IMR-90 (cell line): ENCODE results near the gene SIN3B. TPM values are rescaled to one million over a fixed set of nuclear protein-coding genes. Genes with fewer than 3 reads are reported as not detected.

Experiments
- ATAC-seq: fragments of 200-7000 bp; cut with Tn5 transposase; 2 replicates; pipeline ENCODE4 v1.9.1; 2020; ENCODE audit warnings: low read depth, mild to moderate bottlenecking, moderate library complexity
- BruUV-seq: library from RNA; stranded (reverse); fragments of 400-500 nt; replicated peaks from 2 replicates; lab custom pipeline; 2021; lab: Mats Ljungman, UMichigan
- CTCF ChIA-PET: fragments of 300-600 bp; formaldehyde crosslinking; extraction: SDS; loops from one replicate; lab custom pipeline; 2021; ENCODE audit warnings: antibody characterized with exemption; lab: Yijun Ruan, JAX
- POLR2A ChIA-PET: fragments of 300-600 bp; sonication (Branson Sonifier 250); formaldehyde crosslinking; loops from one replicate; lab custom pipeline; 2022; ENCODE audit warnings: antibody characterized with exemption; ENCODE audit not compliant: unreplicated experiment; lab: Charles Lee
- DNase-seq: peaks from one replicate; pipeline ENCODE4 v3.0.0; 2013
- H2AFZ ChIP-seq: replicated peaks from 2 replicates; pipeline ENCODE3; 2013; ENCODE audit warnings: low read length, mild to moderate bottlenecking; ENCODE audit not compliant: poor library complexity
- H2AK5ac ChIP-seq: 2 replicates; pipeline ENCODE4 v1.6.1; 2013; ENCODE audit warnings: low read depth, low read length, inconsistent platforms
- H2AK9ac ChIP-seq: replicated peaks from 2 replicates; pipeline ENCODE3; 2013; ENCODE audit warnings: mild to moderate bottlenecking, low read depth, low read length, moderate library complexity; ENCODE audit not compliant: poor library complexity
- H2BK120ac ChIP-seq: 2 replicates; pipeline ENCODE4 v1.6.1; 2013; ENCODE audit warnings: low read depth, low read length, inconsistent platforms
- H2BK15ac ChIP-seq: 3 replicates; pipeline ENCODE4 v1.6.1; 2013; ENCODE audit warnings: low read depth, low read length, inconsistent platforms
- H2BK20ac ChIP-seq: 2 replicates; pipeline ENCODE4 v1.6.1; 2013; ENCODE audit warnings: low read depth, mild to moderate bottlenecking, inconsistent platforms, low read length, moderate library complexity
- H2BK5ac ChIP-seq: 2 replicates; pipeline ENCODE4 v1.6.1; 2013; ENCODE audit warnings: mild to moderate bottlenecking, low read depth, low read length, inconsistent platforms; ENCODE audit not compliant: poor library complexity, severe bottlenecking
- H3K14ac ChIP-seq: replicated peaks from 2 replicates; pipeline ENCODE4 v1.6.1; 2013; ENCODE audit warnings: low read depth, low read length, inconsistent platforms
- H3K18ac ChIP-seq: 2 replicates; pipeline ENCODE4 v1.6.1; 2013; ENCODE audit warnings: low read depth, low read length, control low read depth
- H3K23ac ChIP-seq: 2 replicates; pipeline ENCODE4 v1.6.1; 2013; ENCODE audit warnings: low read depth, low read length, inconsistent platforms
- H3K27ac ChIP-seq: 2 replicates; pipeline ENCODE4 v1.5.1; 2013; ENCODE audit warnings: mild to moderate bottlenecking, control low read depth, low read length; ENCODE audit not compliant: insufficient read depth
- H3K27me3 ChIP-seq: 2 replicates; pipeline ENCODE4 v1.6.1; 2013; ENCODE audit warnings: low read length; ENCODE audit not compliant: control insufficient read depth, insufficient read depth
- H3K36me3 ChIP-seq: 2 replicates; pipeline ENCODE4 v1.6.1; 2013; ENCODE audit warnings: low read length, mixed read lengths; ENCODE audit not compliant: control insufficient read depth, insufficient read depth
- H3K4ac ChIP-seq: 2 replicates; pipeline ENCODE4 v1.6.1; 2013; ENCODE audit warnings: low read depth, low read length, inconsistent platforms
- H3K4me1 ChIP-seq: 2 replicates; pipeline ENCODE4 v1.6.1; 2013; ENCODE audit warnings: low read length, mixed read lengths; ENCODE audit not compliant: control insufficient read depth, insufficient read depth
- H3K4me2 ChIP-seq: 2 replicates; pipeline ENCODE4 v1.6.1; 2013; ENCODE audit warnings: low read depth, mild to moderate bottlenecking, control low read depth, low read length, moderate library complexity
- H3K4me3 ChIP-seq: 2 replicates; pipeline ENCODE4 v1.5.1; 2013; ENCODE audit warnings: low read depth, mild to moderate bottlenecking, control low read depth, low read length, moderate library complexity; ENCODE audit not compliant: insufficient read depth
- H3K56ac ChIP-seq: 2 replicates; pipeline ENCODE4 v1.6.1; 2013; ENCODE audit warnings: low read length, inconsistent platforms; ENCODE audit not compliant: insufficient read depth; ENCODE audit errors: extremely low read depth
- H3K79me1 ChIP-seq, 2 experiments: 2 replicates each; pipeline ENCODE4 v1.6.1; 2013; ENCODE audit warnings: low read length in 2 of 2, inconsistent platforms in 1 of 2, low read depth in 1 of 2
- H3K9ac ChIP-seq: 2 replicates; pipeline ENCODE4 v1.6.1; 2013; ENCODE audit warnings: low read depth, low read length, control low read depth
- H3K9me1 ChIP-seq: 2 replicates; pipeline ENCODE4 v1.6.1; 2013; ENCODE audit warnings: low read length, inconsistent platforms; ENCODE audit not compliant: insufficient read depth
- H3K9me3 ChIP-seq: 2 replicates; pipeline ENCODE4 v1.6.1; 2013; ENCODE audit warnings: low read length; ENCODE audit not compliant: control insufficient read depth, insufficient read depth
- H4K20me1 ChIP-seq: 2 replicates; pipeline ENCODE4 v1.6.1; 2013; ENCODE audit warnings: low read length, inconsistent platforms; ENCODE audit not compliant: insufficient read depth
- H4K5ac ChIP-seq: 2 replicates; pipeline ENCODE4 v1.6.1; 2013; ENCODE audit warnings: mild to moderate bottlenecking, low read depth, low read length, control low read depth
- H4K8ac ChIP-seq, 2 experiments: 2 replicates each; pipeline ENCODE4 v1.6.1; 2013; ENCODE audit warnings: low read depth in 2 of 2, low read length in 2 of 2, control low read depth in 1 of 2, inconsistent platforms in 1 of 2
- H4K91ac ChIP-seq: 2 replicates; pipeline ENCODE4 v1.6.1; 2013; ENCODE audit warnings: low read depth, low read length, inconsistent platforms; ENCODE audit not compliant: insufficient read depth
- FOS ChIP-seq: fragments of 150-350 bp; IDR thresholded peaks from 2 replicates; pipeline ENCODE4 v1.6.1; 2016; ENCODE audit warnings: low read depth, low read length
- WGBS, 2 experiments: methylation state at CpG; one replicate each; pipeline versions ENCODE4 v1.1.5 to v1.1.7; 2013; ENCODE audit warnings: missing lambda C conversion rate in 2 of 2; ENCODE audit not compliant: insufficient read length in 1 of 2; ENCODE audit errors: extremely low coverage in 2 of 2; 5-methylcytosine and 5-hydroxymethylcytosine counted together
- dilution Hi-C: fragments of 300-500 bp; cut with HindIII; formaldehyde crosslinking; loops from one replicate; pipeline ENCODE4 v1.14.3; 2018; ENCODE audit warnings: low sequenced_read_pairs; ENCODE audit not compliant: unreplicated experiment
- in situ Hi-C: fragments of 300-500 bp; cut with MboI; formaldehyde crosslinking; loops from 3 replicates; pipeline ENCODE4 v1.14.3; 2019; ENCODE audit warnings: low sequenced_read_pairs, inconsistent platforms, mixed read lengths
- intact Hi-C: fragments of 100-400 bp; cut with micrococcal nuclease; formaldehyde crosslinking; loops from 2 replicates; pipeline ENCODE4 v1.10.0; 2022
- polyA plus RNA-seq, 3 experiments: library from polyadenylated mRNA; depleted of rRNA; stranded (reverse); fragments of >200 nt; gene quantifications; 2 replicates each; pipeline ENCODE4 v1.2.3, GENCODE V29; 2012; ENCODE audit warnings: low replicate concordance in 1 of 3
- total RNA-seq: library from RNA; depleted of rRNA; stranded (reverse); fragments of >200 nt; gene quantifications from 2 replicates; pipeline ENCODE4 v1.2.3, GENCODE V29; 2012

The SIN3B gene
- total and polyA plus RNA-seq, 2 of the 4 experiments (the other 2 are of a cell fraction), result 7.9 to 40.0 TPM

- no peak overlapping the region for H3K9ac ChIP-seq
- H3K27me3 ChIP-seq, result no peaks in the 10 kb centered on the region
- H2AK9ac ChIP-seq, result no peak overlapping the region
- H4K8ac ChIP-seq, result no peak overlapping the region
- no peak overlapping the region for H2BK15ac ChIP-seq
- BruUV-seq, result no TSS peak
- 0 out of 2 replicates have a peak overlapping the region, but pooled peaks have one; percentile 21 for H3K14ac ChIP-seq
- H3K4me3 ChIP-seq, result peak overlapping the region; percentile 98; the same call in 1 of the 2 replicates
- peaks cover 7% of the 10 kb centered on the region; the same call in 1 of the 2 replicates for H3K4me1 ChIP-seq
- peak overlapping the region; percentile 100 for H3K4me2 ChIP-seq
- DNase-seq, result peak; percentile 40
- no peak overlapping the region; the same call in 1 of the 2 replicates for H3K23ac ChIP-seq
- H2AK5ac ChIP-seq, result no peak overlapping the region; the same call in 1 of the 2 replicates
- H4K91ac ChIP-seq, result no peak overlapping the region
- POLR2A ChIA-PET, result no interaction called here
- no CpG with 5 or more reads among the region's 3 CpGs for WGBS, 2 experiments
- peaks cover 26 to 52% of the 10 kb centered on the region in 2 experiments for H3K79me1 ChIP-seq
- H3K4ac ChIP-seq, result no peak overlapping the region
- peaks cover 14% of the 10 kb centered on the region for H4K20me1 ChIP-seq
- in situ Hi-C loops (no loop called here), intact Hi-C loops (no loop called here), dilution Hi-C loops (no loop called here)
- no peak overlapping the region for H2BK5ac ChIP-seq
- no peak overlapping the region for H2AFZ ChIP-seq
- peaks cover 28% of the 10 kb centered on the region for H3K36me3 ChIP-seq
- no peak overlapping the region for H3K18ac ChIP-seq
- CTCF ChIA-PET, result no interaction called here
- no peak overlapping the region for H3K27ac ChIP-seq
- H3K9me3 ChIP-seq, result no peaks in the 10 kb centered on the region
- H3K56ac ChIP-seq, result no peak overlapping the region
- H2BK20ac ChIP-seq, result no peak overlapping the region
- H3K9me1 ChIP-seq, result peaks cover 7% of the 10 kb centered on the region; the same call in 1 of the 2 replicates
- no peak for ATAC-seq
- H4K5ac ChIP-seq, result no peak overlapping the region
- TF ChIP-seq FOS, result no peak
- H2BK120ac ChIP-seq, result no peak overlapping the region
Observed at GRCh38 chr19:16830679-16831078, 1.5 kb downstream of the SIN3B start.
